Measurements from ENCODE around the gene FUT4. TPM values are rescaled to one million over a fixed set of nuclear protein-coding genes. Genes with fewer than 3 reads are reported as not detected.
"Not testable (repeated sequence)": the region's sequence is repeated elsewhere in the genome, so short reads cannot be mapped to it uniquely, and the experiment has no call there.

FUT4 gene
- total RNA-seq, 8 experiments from 2014 or later = 0.81 to 6.5 (median 1.7) TPM

- no peak overlapping the region for H3K27ac ChIP-seq
- in situ Hi-C loops (cut with MboI; ENCODE audit: low pct_unique_long_range_greater_than_20kb in 2 of 9, low sequenced_read_pairs in 9 of 9, unreplicated experiment in 9 of 9) = no loop called here
- WGBS, 10 experiments = 50 to 100% (median 80%) methylated on average over 1 of the region's 1 CpG; no CpG with 5 or more reads in 3 of the 10 experiments
These were observed 4.3 kb upstream of the FUT4 start for GRCh38 chr11:94539420-94539819.

DNA sequence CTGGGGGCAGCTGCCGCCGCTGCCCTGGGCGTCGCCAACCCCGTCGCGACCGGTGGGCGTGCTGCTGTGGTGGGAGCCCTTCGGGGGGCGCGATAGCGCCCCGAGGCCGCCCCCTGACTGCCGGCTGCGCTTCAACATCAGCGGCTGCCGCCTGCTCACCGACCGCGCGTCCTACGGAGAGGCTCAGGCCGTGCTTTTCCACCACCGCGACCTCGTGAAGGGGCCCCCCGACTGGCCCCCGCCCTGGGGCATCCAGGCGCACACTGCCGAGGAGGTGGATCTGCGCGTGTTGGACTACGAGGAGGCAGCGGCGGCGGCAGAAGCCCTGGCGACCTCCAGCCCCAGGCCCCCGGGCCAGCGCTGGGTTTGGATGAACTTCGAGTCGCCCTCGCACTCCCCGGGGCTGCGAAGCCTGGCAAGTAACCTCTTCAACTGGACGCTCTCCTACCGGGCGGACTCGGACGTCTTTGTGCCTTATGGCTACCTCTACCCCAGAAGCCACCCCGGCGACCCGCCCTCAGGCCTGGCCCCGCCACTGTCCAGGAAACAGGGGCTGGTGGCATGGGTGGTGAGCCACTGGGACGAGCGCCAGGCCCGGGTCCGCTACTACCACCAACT lies 1.0 kb downstream of the FUT4 start:
- peak overlapping the region; percentile 28 to 52 (median 43) for H3K4me3 ChIP-seq
- H3K4me1 ChIP-seq (replicated peaks in 1 of 2) = peaks cover 10 to 25% of the 10 kb centered on the region in 2 donors
- no peak overlapping the region for H3K27ac ChIP-seq
- peak in 5 of 8 experiments; percentile 4 to 26 (median 5) for ATAC-seq (replicated peaks in 6 of 8)
- in situ Hi-C loops (cut with MboI; ENCODE audit: low pct_unique_long_range_greater_than_20kb in 2 of 9, low sequenced_read_pairs in 9 of 9, unreplicated experiment in 9 of 9) = no loop called here
- 12 to 49% (median 26%) methylated on average over 6 to 8 of the region's 59 CpGs; no CpG with 5 or more reads in 7 of the 10 experiments for WGBS, 10 experiments

More at GRCh38 chr11:94539420-94539819, 4.3 kb upstream of the FUT4 start:
- Histone ChIP-seq H3K4me1 (replicated peaks in 1 of 2) (peaks cover 0 to 3% of the 10 kb centered on the region in 2 donors), H3K4me3 (no peak overlapping the region)
- ATAC-seq (replicated peaks in 6 of 8) = no peak

DNA sequence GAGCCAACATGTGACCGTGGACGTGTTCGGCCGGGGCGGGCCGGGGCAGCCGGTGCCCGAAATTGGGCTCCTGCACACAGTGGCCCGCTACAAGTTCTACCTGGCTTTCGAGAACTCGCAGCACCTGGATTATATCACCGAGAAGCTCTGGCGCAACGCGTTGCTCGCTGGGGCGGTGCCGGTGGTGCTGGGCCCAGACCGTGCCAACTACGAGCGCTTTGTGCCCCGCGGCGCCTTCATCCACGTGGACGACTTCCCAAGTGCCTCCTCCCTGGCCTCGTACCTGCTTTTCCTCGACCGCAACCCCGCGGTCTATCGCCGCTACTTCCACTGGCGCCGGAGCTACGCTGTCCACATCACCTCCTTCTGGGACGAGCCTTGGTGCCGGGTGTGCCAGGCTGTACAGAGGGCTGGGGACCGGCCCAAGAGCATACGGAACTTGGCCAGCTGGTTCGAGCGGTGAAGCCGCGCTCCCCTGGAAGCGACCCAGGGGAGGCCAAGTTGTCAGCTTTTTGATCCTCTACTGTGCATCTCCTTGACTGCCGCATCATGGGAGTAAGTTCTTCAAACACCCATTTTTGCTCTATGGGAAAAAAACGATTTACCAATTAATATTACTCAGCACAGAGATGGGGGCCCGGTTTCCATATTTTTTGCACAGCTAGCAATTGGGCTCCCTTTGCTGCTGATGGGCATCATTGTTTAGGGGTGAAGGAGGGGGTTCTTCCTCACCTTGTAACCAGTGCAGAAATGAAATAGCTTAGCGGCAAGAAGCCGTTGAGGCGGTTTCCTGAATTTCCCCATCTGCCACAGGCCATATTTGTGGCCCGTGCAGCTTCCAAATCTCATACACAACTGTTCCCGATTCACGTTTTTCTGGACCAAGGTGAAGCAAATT lies 1.8 kb downstream of the FUT4 start:
- H3K27ac ChIP-seq = no peak overlapping the region
- 0 to 95% (median 65%) methylated on average over 2 to 24 of the region's 54 CpGs; no CpG with 5 or more reads in 2 of the 10 experiments for WGBS, 10 experiments
- H3K4me3 ChIP-seq = peak overlapping the region in 2 of 5 donors; percentile 43 to 52
- H3K4me1 ChIP-seq (replicated peaks in 1 of 2) = peaks cover 10 to 33% of the 10 kb centered on the region in 2 donors
- no peak for ATAC-seq (replicated peaks in 6 of 8)
- in situ Hi-C loops (cut with MboI; ENCODE audit: low pct_unique_long_range_greater_than_20kb in 2 of 9, low sequenced_read_pairs in 9 of 9, unreplicated experiment in 9 of 9) = no loop called here

DNA sequence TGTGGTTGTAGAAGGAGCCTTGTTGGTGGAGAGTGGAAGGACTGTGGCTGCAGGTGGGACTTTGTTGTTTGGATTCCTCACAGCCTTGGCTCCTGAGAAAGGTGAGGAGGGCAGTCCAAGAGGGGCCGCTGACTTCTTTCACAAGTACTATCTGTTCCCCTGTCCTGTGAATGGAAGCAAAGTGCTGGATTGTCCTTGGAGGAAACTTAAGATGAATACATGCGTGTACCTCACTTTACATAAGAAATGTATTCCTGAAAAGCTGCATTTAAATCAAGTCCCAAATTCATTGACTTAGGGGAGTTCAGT lies 2.4 kb downstream of the FUT4 start:
- Histone ChIP-seq H3K4me3 (no peak overlapping the region), H3K4me1 (replicated peaks in 1 of 2) (peaks cover 10 to 33% of the 10 kb centered on the region in 2 donors), H3K27ac (no peak overlapping the region)
- 0 to 67% (median 28%) methylated on average over 1 to 2 of the region's 2 CpGs; no CpG with 5 or more reads in 4 of the 10 experiments for WGBS, 10 experiments
- no peak for ATAC-seq (replicated peaks in 6 of 8)
- in situ Hi-C loops (cut with MboI; ENCODE audit: low pct_unique_long_range_greater_than_20kb in 2 of 9, low sequenced_read_pairs in 9 of 9, unreplicated experiment in 9 of 9) = no loop called here

GRCh38 chr11:94546886-94547285 lies 3.2 kb downstream of the FUT4 start:
- 100% methylated on average over 1 of the region's 1 CpG; no CpG with 5 or more reads in 3 of the 10 experiments for WGBS, 10 experiments
- Histone ChIP-seq H3K27ac (no peak overlapping the region), H3K4me3 (no peak overlapping the region), H3K4me1 (replicated peaks in 1 of 2) (peaks cover 10 to 33% of the 10 kb centered on the region in 2 donors)
- in situ Hi-C loops (cut with MboI; ENCODE audit: low pct_unique_long_range_greater_than_20kb in 2 of 9, low sequenced_read_pairs in 9 of 9, unreplicated experiment in 9 of 9) = no loop called here
- no peak for ATAC-seq (replicated peaks in 6 of 8)

DNA sequence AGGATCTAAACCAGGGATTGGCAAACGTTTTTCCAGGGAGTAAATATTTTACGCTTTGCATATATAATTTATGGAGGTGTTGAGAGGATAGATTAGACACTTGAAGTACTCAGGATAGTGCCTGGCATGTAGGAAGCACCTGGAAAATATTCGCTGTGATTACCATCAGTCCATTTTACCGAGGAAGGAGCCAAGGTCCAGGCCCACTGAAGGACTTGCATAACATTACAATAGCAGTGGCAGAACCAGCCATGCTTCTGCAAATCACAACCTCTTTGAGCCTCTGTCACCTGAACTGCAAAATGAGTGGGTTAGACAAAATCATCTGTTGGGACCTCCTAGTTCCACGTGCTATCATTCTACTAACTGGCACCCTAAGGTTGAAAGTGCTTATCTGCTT lies 5.4 kb downstream of the FUT4 start:
- in situ Hi-C loops (cut with MboI; ENCODE audit: low pct_unique_long_range_greater_than_20kb in 2 of 9, low sequenced_read_pairs in 9 of 9, unreplicated experiment in 9 of 9) = no loop called here
- no peak overlapping the region for H3K27ac ChIP-seq
- ATAC-seq (replicated peaks in 6 of 8) = no peak
- 27 to 100% (median 65%) methylated on average over 1 to 4 of the region's 5 CpGs; no CpG with 5 or more reads in 2 of the 10 experiments for WGBS, 10 experiments
- peaks cover 7 to 33% of the 10 kb centered on the region in 2 donors for H3K4me1 ChIP-seq (replicated peaks in 1 of 2)
- H3K4me3 ChIP-seq = no peak overlapping the region

- H3K4me1 ChIP-seq (replicated peaks in 1 of 2) = peaks cover 7 to 30% of the 10 kb centered on the region in 2 donors
- 42 to 63% (median 51%) methylated on average over 3 to 4 of the region's 4 CpGs for WGBS, 10 experiments
- in situ Hi-C loops (cut with MboI; ENCODE audit: low pct_unique_long_range_greater_than_20kb in 2 of 9, low sequenced_read_pairs in 9 of 9, unreplicated experiment in 9 of 9) = no loop called here
These were observed 6.8 kb downstream of the FUT4 start for GRCh38 chr11:94550513-94550912.

GRCh38 chr11:94553938-94554337 lies 10.2 kb downstream of the FUT4 start:
- 100% methylated on average over 1 of the region's 1 CpG; no CpG with 5 or more reads in 8 of the 10 experiments for WGBS, 10 experiments
- Histone ChIP-seq H3K4me1 (replicated peaks in 1 of 2) (peaks cover 0 to 10% of the 10 kb centered on the region in 2 donors), H3K4me3 (no peak overlapping the region), H3K27ac (no peak overlapping the region)
- in situ Hi-C loops (cut with MboI; ENCODE audit: low pct_unique_long_range_greater_than_20kb in 2 of 9, low sequenced_read_pairs in 9 of 9, unreplicated experiment in 9 of 9) = no loop called here
- no peak for ATAC-seq (replicated peaks in 6 of 8)

More at GRCh38 chr11:94550513-94550912, 6.8 kb downstream of the FUT4 start:
- H3K4me3 ChIP-seq = no peak overlapping the region
- H3K27ac ChIP-seq = no peak overlapping the region
- ATAC-seq (replicated peaks in 6 of 8) = no peak

DNA sequence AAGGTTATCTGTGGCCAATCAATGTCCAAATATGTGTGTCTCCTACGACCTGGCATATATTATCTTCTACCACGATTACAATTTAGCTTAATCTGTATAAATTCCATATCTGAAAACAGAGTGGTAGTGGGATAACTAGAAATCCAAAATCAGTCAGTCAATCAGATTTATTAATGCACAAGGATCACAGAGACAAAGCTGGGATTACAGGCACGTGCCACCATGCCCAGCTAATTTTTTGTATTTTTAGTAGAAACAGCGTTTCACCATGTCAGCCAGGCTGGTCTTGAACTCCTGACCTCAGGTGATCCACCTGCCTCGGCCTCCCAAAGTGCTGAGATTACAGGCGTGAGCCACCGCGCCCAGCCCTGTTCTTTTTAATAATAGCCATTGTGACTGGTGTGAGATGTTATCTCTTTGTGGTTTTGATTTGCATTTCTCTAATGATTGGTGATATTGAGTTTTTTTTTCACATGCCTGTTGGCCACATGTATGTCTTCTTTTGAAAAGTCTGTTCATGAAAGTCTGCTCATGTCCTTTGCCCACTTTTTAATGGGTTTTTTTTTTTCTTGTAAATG lies 12.1 kb downstream of the FUT4 start:
- 33 to 100% (median 97%) methylated on average over 1 to 8 of the region's 8 CpGs for WGBS, 10 experiments
- H3K4me1 ChIP-seq (replicated peaks in 1 of 2); ATAC-seq (replicated peaks in 6 of 8); in situ Hi-C loops (cut with MboI; ENCODE audit: low pct_unique_long_range_greater_than_20kb in 2 of 9, low sequenced_read_pairs in 9 of 9, unreplicated experiment in 9 of 9); H3K4me3 ChIP-seq; H3K27ac ChIP-seq: not testable (repeated sequence)

GRCh38 chr11:94557421-94557820 lies 13.7 kb downstream of the FUT4 start:
- Histone ChIP-seq H3K4me3 (no peak overlapping the region), H3K4me1 (replicated peaks in 1 of 2) (no peaks in the 10 kb centered on the region), H3K27ac (no peak overlapping the region)
- in situ Hi-C loops (cut with MboI; ENCODE audit: low pct_unique_long_range_greater_than_20kb in 2 of 9, low sequenced_read_pairs in 9 of 9, unreplicated experiment in 9 of 9) = no loop called here
- ATAC-seq (replicated peaks in 6 of 8) = no peak

- in situ Hi-C loops (cut with MboI; ENCODE audit: low pct_unique_long_range_greater_than_20kb in 2 of 9, low sequenced_read_pairs in 9 of 9, unreplicated experiment in 9 of 9) = no loop called here
- 8 to 56% (median 33%) methylated on average over 1 of the region's 1 CpG; no CpG with 5 or more reads in 3 of the 10 experiments for WGBS, 10 experiments
These were observed 14.3 kb downstream of the FUT4 start for GRCh38 chr11:94557992-94558391.

GRCh38 chr11:94558468-94558867 lies 14.7 kb downstream of the FUT4 start:
- H3K4me3 ChIP-seq = no peak overlapping the region
- H3K27ac ChIP-seq = no peak overlapping the region
- 78 to 100% (median 100%) methylated on average over 1 of the region's 1 CpG; no CpG with 5 or more reads in 4 of the 10 experiments for WGBS, 10 experiments
- in situ Hi-C loops (cut with MboI; ENCODE audit: low pct_unique_long_range_greater_than_20kb in 2 of 9, low sequenced_read_pairs in 9 of 9, unreplicated experiment in 9 of 9) = no loop called here
- ATAC-seq (replicated peaks in 6 of 8) = no peak
- no peaks in the 10 kb centered on the region for H3K4me1 ChIP-seq (replicated peaks in 1 of 2)

More at GRCh38 chr11:94557992-94558391, 14.3 kb downstream of the FUT4 start:
- ATAC-seq (replicated peaks in 6 of 8) = no peak
- no peaks in the 10 kb centered on the region for H3K4me1 ChIP-seq (replicated peaks in 1 of 2)
- no peak overlapping the region for H3K27ac ChIP-seq
- H3K4me3 ChIP-seq = no peak overlapping the region

- whole genome bisulfite sequencing, 10 experiments = 83 to 100% (median 94%) methylated on average over 1 to 4 of the region's 4 CpGs; no CpG with 5 or more reads in 1 of the 10 experiments
- ATAC-seq (replicated peaks in 6 of 8) = no peak
These were observed 15.2 kb downstream of the FUT4 start for GRCh38 chr11:94558932-94559331.

More at GRCh38 chr11:94558932-94559331, 15.2 kb downstream of the FUT4 start:
- Histone ChIP-seq H3K4me3 (no peak overlapping the region), H3K4me1 (replicated peaks in 1 of 2) (no peaks in the 10 kb centered on the region), H3K27ac (no peak overlapping the region)
- in situ Hi-C loops (cut with MboI; ENCODE audit: low pct_unique_long_range_greater_than_20kb in 2 of 9, low sequenced_read_pairs in 9 of 9, unreplicated experiment in 9 of 9) = no loop called here

Data from motor neuron (in vitro differentiated cells).